Natural killer cell (primary cell): ENCODE data around the gene ST6GALNAC3. TPM values are rescaled to one million over a fixed set of nuclear protein-coding genes. Genes with fewer than 3 reads are reported as not detected.
"Not testable (repeated sequence)": the region's sequence is repeated elsewhere in the genome, so short reads cannot be mapped to it uniquely, and the experiment has no call there.

Experiments used
- ATAC-seq, 3 donors: fragments of 150-1000 bp in 2 of 3; fragments of 200-7000 bp in 1 of 3; cut with Tn5 transposase; 1 replicate in 1 of 3; 2 replicates in 2 of 3; pipeline ENCODE4 v1.10.0; 2021; ENCODE audit warnings: mild to moderate bottlenecking in 2 of 3, moderate library complexity in 2 of 3
- DNase-seq, 2 donors: peaks; one replicate each; pipeline versions ENCODE4 v3.0.0 to v3.0.0-alpha.2; 2013 to 2021; ENCODE audit warnings: mixed read lengths in 1 of 2
- H3K27ac ChIP-seq: one replicate; pipeline ENCODE4 v1.5.1; 2013; ENCODE audit warnings: mild to moderate bottlenecking, low read length
- H3K27me3 ChIP-seq: one replicate; pipeline ENCODE4 v1.6.1; 2013; ENCODE audit warnings: low read length; ENCODE audit not compliant: control insufficient read depth, insufficient read depth
- H3K36me3 ChIP-seq: one replicate; pipeline ENCODE4 v1.6.1; 2013; ENCODE audit warnings: low read length; ENCODE audit not compliant: control insufficient read depth, insufficient read depth
- H3K4me1 ChIP-seq: one replicate; pipeline ENCODE4 v1.6.1; 2013; ENCODE audit warnings: low read length; ENCODE audit not compliant: control insufficient read depth, insufficient read depth
- H3K4me3 ChIP-seq: one replicate; pipeline ENCODE4 v1.5.1; 2013; ENCODE audit warnings: low read length
- H3K9me3 ChIP-seq: one replicate; pipeline ENCODE4 v1.6.1; 2013; ENCODE audit warnings: low read length; ENCODE audit not compliant: control insufficient read depth, insufficient read depth
- H3K27ac Mint-ChIP-seq, 2 donors: one replicate each; pipeline ENCODE4 v1.8.0; 2022; ENCODE audit warnings: mild to moderate bottlenecking in 2 of 2, mixed read lengths in 2 of 2, moderate library complexity in 1 of 2
- H3K27me3 Mint-ChIP-seq, 2 donors: one replicate each; pipeline ENCODE4 v1.8.0; 2022; ENCODE audit warnings: low read depth in 2 of 2, mixed read lengths in 2 of 2
- H3K36me3 Mint-ChIP-seq: one replicate; pipeline ENCODE4 v1.8.0; 2022; ENCODE audit warnings: mixed read lengths
- H3K4me1 Mint-ChIP-seq, 2 donors: one replicate each; pipeline ENCODE4 v1.8.0; 2022; ENCODE audit warnings: mixed read lengths in 2 of 2
- H3K4me3 Mint-ChIP-seq: one replicate; pipeline ENCODE4 v1.8.0; 2022; ENCODE audit warnings: mild to moderate bottlenecking, moderate library complexity, mixed read lengths
- H3K9me3 Mint-ChIP-seq, 2 donors: one replicate each; pipeline ENCODE4 v1.8.0; 2022; ENCODE audit warnings: mixed read lengths in 2 of 2
- CTCF ChIP-seq: fragments of 200-600 bp; IDR thresholded peaks from one replicate; pipeline ENCODE4 v1.8.0; 2022; ENCODE audit warnings: antibody characterized with exemption
- WGBS: methylation state at CpG from one replicate; pipeline ENCODE4 v1.1.7; 2013; ENCODE audit warnings: missing lambda C conversion rate; ENCODE audit not compliant: insufficient coverage; 5-methylcytosine and 5-hydroxymethylcytosine counted together
- intact Hi-C: fragments of 100-400 bp; cut with micrococcal nuclease; formaldehyde crosslinking; loops from one replicate; pipeline ENCODE4 v1.14.2; 2022
- total RNA-seq, 4 donors: library from RNA; stranded (reverse); fragments of 120-200 nt in 1 of 4; gene quantifications; one replicate each; pipeline versions ENCODE4 v1.2.3 to v1.2.4, GENCODE V29; 2013 to 2022

The ST6GALNAC3 gene
- total RNA-seq, 3 donors from 2014 or later (not counting 1 experiment from before 2014, with no cell fraction given) = not detected

- no peak overlapping the region for H3K27ac ChIP-seq
- Mint-ChIP-seq H3K27ac (no peak overlapping the region), H3K36me3 (no peaks in the 10 kb centered on the region), H3K9me3 (peaks cover 2 to 7% of the 10 kb centered on the region in 2 donors), H3K27me3 (no peaks in the 10 kb centered on the region), H3K4me3 (no peak overlapping the region), H3K4me1 (no peaks in the 10 kb centered on the region)
- WGBS = 51% methylated on average over 5 of the region's 5 CpGs
- DNase-seq = no peak
- no peaks in the 10 kb centered on the region for H3K36me3 ChIP-seq
- intact Hi-C loops = no loop called here
- H3K9me3 ChIP-seq = no peaks in the 10 kb centered on the region
- ATAC-seq = no peak
- H3K4me1 ChIP-seq = no peaks in the 10 kb centered on the region
- H3K27me3 ChIP-seq = no peaks in the 10 kb centered on the region
- H3K4me3 ChIP-seq = no peak overlapping the region
- no peak for TF ChIP-seq CTCF
Observed at GRCh38 chr1:76644139-76644538, 569.6 kb downstream of the ST6GALNAC3 start.

- H3K4me3 ChIP-seq, H3K27me3 ChIP-seq, H3K27ac Mint-ChIP-seq, intact Hi-C loops, H3K4me3 Mint-ChIP-seq, H3K9me3 ChIP-seq, ATAC-seq, DNase-seq, H3K36me3 ChIP-seq, H3K27me3 Mint-ChIP-seq, H3K4me1 ChIP-seq, H3K27ac ChIP-seq, H3K36me3 Mint-ChIP-seq, H3K4me1 Mint-ChIP-seq: not testable (repeated sequence)
- peaks cover 12 to 14% of the 10 kb centered on the region in 2 donors for H3K9me3 Mint-ChIP-seq
- WGBS = no CpG with 5 or more reads among the region's 5 CpGs
Observed at GRCh38 chr1:76652860-76653259, 578.3 kb downstream of the ST6GALNAC3 start.

- no peak overlapping the region for H3K27ac Mint-ChIP-seq
- no peak for TF ChIP-seq CTCF
- no peaks in the 10 kb centered on the region for H3K27me3 ChIP-seq
- peaks cover 7 to 13% of the 10 kb centered on the region in 2 donors for H3K9me3 Mint-ChIP-seq
- no peak for ATAC-seq
- H3K4me3 Mint-ChIP-seq = no peak overlapping the region
- H3K4me1 ChIP-seq = no peaks in the 10 kb centered on the region
- intact Hi-C loops = no loop called here
- H3K9me3 ChIP-seq = no peaks in the 10 kb centered on the region
- WGBS = 100% methylated on average over 1 of the region's 2 CpGs
- no peaks in the 10 kb centered on the region for H3K36me3 ChIP-seq
- H3K27me3 Mint-ChIP-seq = no peaks in the 10 kb centered on the region
- no peaks in the 10 kb centered on the region for H3K4me1 Mint-ChIP-seq
- DNase-seq = no peak
- H3K36me3 Mint-ChIP-seq = no peaks in the 10 kb centered on the region
- H3K4me3 ChIP-seq = no peak overlapping the region
- H3K27ac ChIP-seq = no peak overlapping the region
Observed at GRCh38 chr1:76657623-76658022, 583.1 kb downstream of the ST6GALNAC3 start.

- Histone ChIP-seq H3K36me3 (no peaks in the 10 kb centered on the region), H3K27me3 (no peaks in the 10 kb centered on the region), H3K4me3 (no peak overlapping the region), H3K4me1 (no peaks in the 10 kb centered on the region), H3K27ac (no peak overlapping the region), H3K9me3 (no peaks in the 10 kb centered on the region)
- no peak for ATAC-seq
- no peaks in the 10 kb centered on the region for H3K27me3 Mint-ChIP-seq
- 70% methylated on average over 4 of the region's 4 CpGs for WGBS
- no peaks in the 10 kb centered on the region for H3K4me1 Mint-ChIP-seq
- no peak overlapping the region for H3K4me3 Mint-ChIP-seq
- no peak for TF ChIP-seq CTCF
- no peak overlapping the region for H3K27ac Mint-ChIP-seq
- H3K9me3 Mint-ChIP-seq = peaks cover 10 to 12% of the 10 kb centered on the region in 2 donors
- intact Hi-C loops = no loop called here
- no peaks in the 10 kb centered on the region for H3K36me3 Mint-ChIP-seq
- no peak for DNase-seq
Observed at GRCh38 chr1:76659171-76659940, 584.8 kb downstream of the ST6GALNAC3 start.
